Mucosa of rectum (tissue), 2 donors: ENCODE data around the gene GCH1.
A peak's percentile ranks its signal among the peaks of the same experiment; 100 is the strongest.
"Not testable (repeated sequence)": the region's sequence is repeated elsewhere in the genome, so short reads cannot be mapped to it uniquely, and the experiment has no call there.

Experiments used
- H3K27ac ChIP-seq, 2 donors: one replicate each; pipeline ENCODE4 v1.7.0; 2013; ENCODE audit warnings: inconsistent platforms in 2 of 2, low read depth in 2 of 2, low read length in 2 of 2
- H3K27me3 ChIP-seq, 2 donors: one replicate each; pipeline ENCODE4 v1.7.0; 2013; ENCODE audit warnings: low read length in 2 of 2; ENCODE audit not compliant: control insufficient read depth in 2 of 2, insufficient read depth in 2 of 2
- H3K36me3 ChIP-seq, 2 donors: one replicate each; pipeline ENCODE4 v1.7.0; 2013; ENCODE audit warnings: low read length in 2 of 2; ENCODE audit not compliant: control insufficient read depth in 2 of 2, insufficient read depth in 2 of 2
- H3K4me1 ChIP-seq, 2 donors: one replicate each; pipeline ENCODE4 v1.7.0; 2013; ENCODE audit warnings: low read length in 2 of 2, mild to moderate bottlenecking in 1 of 2; ENCODE audit not compliant: control insufficient read depth in 2 of 2, insufficient read depth in 2 of 2
- H3K4me3 ChIP-seq, 2 donors: one replicate each; pipeline ENCODE4 v1.7.0; 2013; ENCODE audit warnings: low read length in 2 of 2
- H3K9ac ChIP-seq, 2 donors: one replicate each; pipeline ENCODE4 v1.7.0; 2013; ENCODE audit warnings: low read length in 2 of 2, low read depth in 1 of 2, mild to moderate bottlenecking in 1 of 2
- H3K9me3 ChIP-seq, 2 donors: one replicate each; pipeline ENCODE4 v1.7.0; 2013; ENCODE audit warnings: low read length in 2 of 2; ENCODE audit not compliant: control insufficient read depth in 2 of 2
- donor health status: healthy.
- donor health status: Normal muscosa, but diverticular disease.

Gene GCH1

GRCh38 chr14:54870154-54871090 is 32.2 kb downstream of the GCH1 start:
- Histone ChIP-seq H3K27ac (peak overlapping the region in 1 of 2 donors; percentile 4), H3K9ac (peak overlapping the region; percentile 38 to 59), H3K4me3 (peak overlapping the region; percentile 65 to 73)
- not testable (repeated sequence) for H3K4me1 ChIP-seq, H3K27me3 ChIP-seq, H3K9me3 ChIP-seq, H3K36me3 ChIP-seq

- Histone ChIP-seq H3K9ac (no peak overlapping the region), H3K4me1 (no peaks in the 10 kb centered on the region), H3K27me3 (no peaks in the 10 kb centered on the region), H3K4me3 (no peak overlapping the region), H3K36me3 (no peaks in the 10 kb centered on the region), H3K27ac (no peak overlapping the region), H3K9me3 (no peaks in the 10 kb centered on the region)
These were observed 35.6 kb downstream of the GCH1 start for GRCh38 chr14:54867011-54867410.

GRCh38 chr14:54866588-54866987 is 36.0 kb downstream of the GCH1 start:
- Histone ChIP-seq H3K27ac (no peak overlapping the region), H3K4me1 (no peaks in the 10 kb centered on the region), H3K36me3 (no peaks in the 10 kb centered on the region), H3K27me3 (no peaks in the 10 kb centered on the region), H3K4me3 (no peak overlapping the region), H3K9ac (no peak overlapping the region), H3K9me3 (no peaks in the 10 kb centered on the region)

- no peak overlapping the region for H3K9ac ChIP-seq
These were observed 38.1 kb downstream of the GCH1 start for GRCh38 chr14:54864526-54864925.

GRCh38 chr14:54857830-54858269 is 44.8 kb downstream of the GCH1 start:
- Histone ChIP-seq H3K9ac (no peak overlapping the region), H3K4me1 (no peaks in the 10 kb centered on the region), H3K27me3 (no peaks in the 10 kb centered on the region), H3K9me3 (no peaks in the 10 kb centered on the region), H3K36me3 (no peaks in the 10 kb centered on the region), H3K27ac (no peak overlapping the region), H3K4me3 (no peak overlapping the region)

More at GRCh38 chr14:54864526-54864925, 38.1 kb downstream of the GCH1 start:
- Histone ChIP-seq H3K27me3 (no peaks in the 10 kb centered on the region), H3K27ac (no peak overlapping the region), H3K4me3 (no peak overlapping the region), H3K9me3 (no peaks in the 10 kb centered on the region), H3K36me3 (no peaks in the 10 kb centered on the region), H3K4me1 (no peaks in the 10 kb centered on the region)

GRCh38 chr14:54856152-54856551 is 46.5 kb downstream of the GCH1 start:
- H3K36me3 ChIP-seq: no peaks in the 10 kb centered on the region
- no peaks in the 10 kb centered on the region for H3K27me3 ChIP-seq
- H3K9ac ChIP-seq: no peak overlapping the region

GRCh38 chr14:54854181-54854580 is 48.4 kb downstream of the GCH1 start:
- Histone ChIP-seq H3K4me1 (no peaks in the 10 kb centered on the region), H3K27ac (no peak overlapping the region), H3K4me3 (no peak overlapping the region), H3K9me3 (no peaks in the 10 kb centered on the region), H3K27me3 (no peaks in the 10 kb centered on the region), H3K36me3 (no peaks in the 10 kb centered on the region), H3K9ac (no peak overlapping the region)

More at GRCh38 chr14:54856152-54856551, 46.5 kb downstream of the GCH1 start:
- H3K4me1 ChIP-seq: no peaks in the 10 kb centered on the region
- H3K27ac ChIP-seq: no peak overlapping the region
- no peak overlapping the region for H3K4me3 ChIP-seq
- no peaks in the 10 kb centered on the region for H3K9me3 ChIP-seq

- H3K4me1 ChIP-seq: no peaks in the 10 kb centered on the region
- H3K9ac ChIP-seq: no peak overlapping the region
- no peaks in the 10 kb centered on the region for H3K36me3 ChIP-seq
- no peaks in the 10 kb centered on the region for H3K27me3 ChIP-seq
- H3K4me3 ChIP-seq: no peak overlapping the region
- H3K9me3 ChIP-seq: no peaks in the 10 kb centered on the region
- no peak overlapping the region for H3K27ac ChIP-seq
These were observed 49.3 kb downstream of the GCH1 start for GRCh38 chr14:54853339-54853738.

GRCh38 chr14:54852215-54852614 is 50.4 kb downstream of the GCH1 start:
- Histone ChIP-seq H3K27me3 (no peaks in the 10 kb centered on the region), H3K4me1 (no peaks in the 10 kb centered on the region), H3K9ac (no peak overlapping the region), H3K27ac (no peak overlapping the region), H3K4me3 (no peak overlapping the region), H3K9me3 (no peaks in the 10 kb centered on the region), H3K36me3 (no peaks in the 10 kb centered on the region)

GRCh38 chr14:54848910-54849309 is 53.7 kb downstream of the GCH1 start:
- H3K36me3 ChIP-seq: no peaks in the 10 kb centered on the region
- H3K4me3 ChIP-seq: no peak overlapping the region

More at GRCh38 chr14:54848910-54849309, 53.7 kb downstream of the GCH1 start:
- Histone ChIP-seq H3K9ac (no peak overlapping the region), H3K27me3 (no peaks in the 10 kb centered on the region), H3K9me3 (no peaks in the 10 kb centered on the region), H3K27ac (no peak overlapping the region), H3K4me1 (no peaks in the 10 kb centered on the region)
